HG02981 (cell line): Measurements from ENCODE around the gene MYL9.

Source experiments
- ATAC-seq: cut with Tn5 transposase; IDR thresholded peaks from one replicate; pipeline ENCODE4 v1.9.1; 2021; ENCODE audit warnings: mild to moderate bottlenecking, moderate library complexity; ENCODE audit not compliant: unreplicated experiment

Gene MYL9

DNA sequence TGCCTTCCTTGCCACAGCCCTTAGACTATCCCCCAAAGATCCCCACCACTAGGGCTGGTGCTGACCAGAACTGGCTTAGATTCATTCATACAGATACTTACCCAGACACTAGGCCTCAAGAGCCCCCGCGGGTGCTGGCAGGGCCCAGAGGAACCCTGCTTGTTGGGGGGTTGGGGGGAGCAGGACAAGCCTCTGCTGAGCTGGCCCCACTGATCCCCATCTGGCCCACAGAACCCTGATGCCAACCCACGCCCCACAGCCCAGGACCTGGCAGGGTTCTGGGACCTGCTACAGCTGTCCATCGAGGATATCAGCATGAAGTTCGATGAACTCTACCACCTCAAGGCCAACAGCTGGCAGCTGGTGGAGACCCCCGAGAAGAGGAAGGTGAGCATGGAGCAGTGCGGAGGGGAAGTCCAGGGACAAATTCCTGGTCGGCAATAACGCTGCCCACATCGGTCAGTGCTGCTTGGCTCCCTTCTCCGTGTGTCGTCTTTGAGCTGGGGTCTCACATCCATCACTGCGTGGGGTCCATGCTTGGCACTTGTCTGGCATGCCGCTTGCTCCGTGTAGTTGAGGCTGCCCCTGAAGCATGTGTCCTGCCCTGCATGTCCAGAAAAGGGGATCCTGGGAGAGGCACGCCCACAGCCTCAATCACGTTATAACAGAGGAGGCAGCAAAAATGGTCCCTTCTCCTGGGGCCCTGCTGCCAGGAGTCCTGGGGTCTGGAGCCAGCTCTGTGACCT, 15.5 kb upstream of the MYL9 start:
- ATAC-seq: no peak

DNA sequence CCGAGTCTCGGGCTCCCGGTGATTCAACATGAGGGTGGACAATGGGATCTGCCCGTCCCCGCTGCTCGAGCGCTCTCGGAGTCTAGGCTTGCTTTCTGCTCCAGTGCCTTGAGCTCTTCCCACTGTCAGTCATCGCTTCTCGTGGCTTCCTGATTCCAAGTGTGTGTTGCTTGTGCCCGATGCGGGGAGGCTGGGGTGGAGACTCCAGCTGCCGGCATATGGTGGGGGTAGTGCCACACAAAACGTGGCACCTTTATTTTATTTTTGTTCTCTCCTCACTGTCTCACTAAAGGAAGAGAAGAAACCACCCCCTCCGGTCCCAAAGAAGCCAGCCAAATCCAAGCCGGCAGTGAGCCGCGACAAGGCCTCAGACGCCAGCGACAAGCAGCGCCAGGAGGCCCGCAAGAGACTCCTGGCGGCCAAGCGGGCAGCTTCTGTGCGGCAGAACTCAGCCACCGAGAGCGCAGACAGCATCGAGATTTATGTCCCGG, 14.8 kb upstream of the MYL9 start:
- ATAC-seq: no peak

DNA sequence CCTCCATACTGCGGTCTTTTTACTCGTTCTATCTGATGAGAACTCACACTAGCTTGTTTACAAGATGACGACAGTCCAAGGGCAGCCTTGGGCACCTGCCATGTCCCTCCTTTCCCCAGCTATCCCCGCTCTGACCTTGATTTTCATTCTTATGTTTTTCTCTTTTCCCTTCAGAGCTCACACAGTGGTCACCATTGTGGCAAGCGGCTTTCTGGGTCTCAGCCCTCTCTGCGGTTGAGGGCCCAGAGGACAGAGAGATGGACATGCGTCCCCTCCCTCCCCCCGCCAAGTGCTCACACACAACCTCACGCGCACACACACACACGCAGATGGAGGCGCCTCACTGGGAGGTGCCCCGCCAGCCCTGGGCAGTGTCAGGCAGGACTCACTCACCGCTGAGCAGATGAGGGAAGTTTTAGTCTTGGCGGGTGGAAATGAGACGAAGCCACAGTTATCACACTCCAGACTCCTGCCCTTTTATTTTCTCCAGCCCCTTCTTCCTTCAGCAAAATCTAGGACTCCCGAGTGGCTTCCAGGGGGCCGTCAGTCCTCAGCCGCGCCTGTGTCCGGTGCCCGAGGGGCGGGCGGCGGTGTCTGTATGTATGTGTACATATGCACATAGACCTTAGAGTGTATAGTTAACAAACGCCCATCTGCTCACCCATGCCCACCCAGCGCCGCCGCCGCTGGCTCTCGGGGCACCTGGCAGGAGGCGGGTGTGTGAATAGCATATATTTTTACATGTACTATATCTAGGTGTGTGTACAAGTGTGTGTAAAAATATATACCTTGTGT, 13.8 kb upstream of the MYL9 start:
- no peak for ATAC-seq

DNA sequence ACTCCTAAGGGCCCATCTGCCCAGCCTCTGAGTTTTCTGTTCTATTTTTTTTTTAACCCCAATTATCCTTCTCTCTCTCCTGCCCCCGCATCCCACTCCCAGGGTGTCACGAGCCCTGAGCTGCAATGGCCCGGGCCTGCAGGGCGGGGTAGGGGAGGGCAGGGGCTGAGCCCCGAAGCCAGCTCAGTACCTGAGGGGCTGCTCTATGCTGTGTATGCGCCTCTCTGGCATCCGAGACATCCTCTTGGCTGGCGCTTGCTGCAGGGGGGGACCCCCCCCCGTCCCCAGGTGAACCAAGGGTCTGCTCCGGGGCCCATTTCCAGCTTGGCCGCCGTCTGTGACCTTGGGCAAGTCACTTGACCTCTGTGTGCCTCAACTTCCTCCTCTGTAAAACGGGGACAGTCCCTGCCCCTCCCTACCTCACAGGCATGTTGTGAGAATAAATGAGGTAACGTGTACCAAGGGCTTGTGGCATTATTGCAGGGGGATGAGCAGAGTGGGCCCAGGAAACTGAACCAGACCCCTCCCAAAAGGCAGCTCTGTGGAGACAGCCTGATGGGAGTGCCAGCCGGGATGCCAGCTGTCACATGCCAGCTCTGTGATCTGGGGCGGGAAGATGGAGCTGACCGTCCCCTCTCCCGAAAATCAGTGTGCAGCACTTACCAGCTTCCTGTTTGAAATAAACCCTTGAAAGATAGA, 13.0 kb upstream of the MYL9 start:
- ATAC-seq: no peak

DNA sequence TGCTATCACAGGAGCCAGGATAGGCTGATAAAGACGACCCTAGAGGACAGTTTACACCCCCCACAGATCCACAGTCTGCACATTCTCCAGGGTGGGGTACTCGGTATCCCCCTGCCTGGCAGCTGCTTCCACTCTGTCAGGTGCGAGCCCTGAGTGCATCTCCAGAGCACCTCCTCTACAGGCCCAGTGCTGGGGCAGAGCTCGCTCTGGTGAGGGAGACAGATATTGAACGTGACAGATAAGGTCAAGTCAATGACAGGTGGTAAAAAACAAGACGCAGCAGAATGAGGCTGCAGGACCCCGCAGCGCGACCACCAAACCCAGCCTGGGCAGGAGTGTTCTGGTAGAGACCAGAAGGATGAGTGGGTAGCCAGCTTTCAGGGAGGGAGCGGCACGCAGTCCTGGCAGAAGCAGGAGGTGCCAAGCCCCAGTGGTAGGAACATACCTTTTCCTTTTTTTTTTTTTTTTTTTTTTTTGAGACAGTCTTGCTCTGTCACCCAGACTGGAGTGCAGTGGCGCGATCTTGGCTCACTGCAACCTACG, 12.4 kb upstream of the MYL9 start:
- ATAC-seq: no peak

DNA sequence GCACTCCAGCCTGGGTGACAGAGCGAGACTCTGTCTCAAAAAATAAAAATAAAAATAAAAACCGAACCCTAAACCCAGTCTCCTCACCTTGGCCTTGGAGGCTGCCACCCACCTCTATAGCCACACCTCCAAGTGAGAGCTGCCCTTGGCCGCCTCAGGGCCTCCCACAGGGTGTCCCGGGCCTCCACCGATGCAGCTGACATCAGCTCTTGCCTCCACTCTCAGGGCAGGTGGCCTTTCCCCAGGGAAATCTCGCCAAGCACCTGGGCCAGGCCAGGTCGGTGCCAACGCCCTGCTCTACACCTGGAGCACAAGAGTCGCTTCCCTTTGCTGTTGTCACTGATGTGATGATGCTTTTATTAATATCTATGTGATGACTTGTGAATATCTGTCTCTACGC, 8.9 kb upstream of the MYL9 start:
- no peak for ATAC-seq

DNA sequence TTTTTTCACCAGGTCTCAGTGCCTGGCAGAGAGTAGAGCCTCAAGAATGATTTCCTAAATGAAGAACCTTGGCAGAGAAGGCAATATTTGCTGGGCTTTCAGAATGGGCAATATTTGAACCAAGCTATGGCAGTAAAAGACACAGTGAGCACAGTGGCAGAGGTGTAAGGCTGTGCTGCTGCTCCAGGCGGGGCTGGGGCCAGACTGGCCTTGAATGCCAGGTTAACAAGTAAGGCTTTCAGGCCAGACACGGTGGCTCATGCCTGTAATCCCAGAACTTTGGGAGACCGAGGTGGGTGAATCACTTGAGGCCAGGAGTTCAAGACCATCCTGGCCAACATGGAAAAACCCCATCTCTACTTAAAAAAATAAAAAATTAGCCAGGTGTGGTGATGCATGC, 8.5 kb upstream of the MYL9 start:
- no peak for ATAC-seq

DNA sequence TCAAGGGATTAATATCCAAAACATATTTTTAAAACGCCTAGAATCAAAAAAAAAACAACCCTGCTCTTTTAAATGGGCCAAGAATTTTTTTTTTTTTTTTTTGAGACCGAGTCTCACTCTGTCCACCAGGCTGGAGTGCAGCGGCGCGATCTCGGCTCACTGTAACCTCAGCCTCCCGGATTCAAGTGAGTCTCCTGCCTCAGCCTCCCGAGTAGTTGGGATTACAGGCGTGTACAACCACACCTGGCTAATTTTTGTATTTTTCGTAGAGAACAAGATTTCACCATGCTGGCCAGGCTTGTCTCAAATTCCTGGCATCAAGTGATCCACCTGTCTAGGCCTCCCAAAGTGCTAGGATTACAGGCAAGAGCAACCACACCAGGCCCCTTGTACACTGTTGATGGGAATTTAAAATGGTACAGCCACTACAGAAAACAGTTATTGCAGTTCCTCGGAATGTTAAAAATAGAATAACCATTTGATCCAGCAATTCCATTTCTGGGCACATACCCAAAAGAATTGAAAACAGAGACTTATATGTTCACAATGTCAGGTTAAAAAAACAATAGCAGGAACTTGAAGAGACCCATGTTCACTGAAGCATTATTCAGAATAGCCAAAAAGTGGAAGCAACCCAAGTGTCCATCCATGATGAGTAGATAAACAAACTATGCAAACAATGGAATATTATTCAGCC, 3.1 kb upstream of the MYL9 start:
- no peak for ATAC-seq

DNA sequence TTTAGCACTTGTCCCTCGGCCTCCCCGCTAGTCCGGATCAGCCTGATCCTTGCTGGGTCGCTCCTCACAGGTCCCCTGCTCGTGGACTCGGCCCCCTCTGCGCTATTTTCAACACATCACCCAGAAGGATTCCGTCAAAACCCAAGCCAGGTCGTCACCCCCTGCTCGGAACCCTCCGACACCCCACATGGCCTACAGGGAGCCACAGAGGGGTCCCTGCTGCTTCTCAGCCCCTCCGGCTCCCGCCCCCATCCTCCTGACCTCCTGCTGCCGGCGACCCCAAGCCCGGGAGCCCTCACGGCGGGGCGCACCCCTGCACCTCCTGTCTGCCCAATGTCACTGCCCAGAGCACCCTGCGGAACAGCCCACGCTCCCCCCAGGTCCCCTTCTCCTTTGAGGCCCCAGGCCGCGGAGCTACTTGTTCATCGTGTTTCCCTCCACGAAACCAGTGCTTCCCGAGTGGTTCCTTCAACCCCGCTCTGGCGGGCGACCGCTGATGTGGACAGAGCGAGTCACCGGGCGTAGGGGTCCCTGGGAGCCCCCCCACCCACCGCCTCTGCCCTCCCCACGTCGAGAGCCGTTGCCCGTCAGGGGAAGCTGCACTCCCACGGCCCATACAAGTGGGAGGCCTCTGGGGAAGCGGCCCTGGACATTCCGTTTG, 638 bp upstream of the MYL9 start:
- ATAC-seq: no peak

DNA sequence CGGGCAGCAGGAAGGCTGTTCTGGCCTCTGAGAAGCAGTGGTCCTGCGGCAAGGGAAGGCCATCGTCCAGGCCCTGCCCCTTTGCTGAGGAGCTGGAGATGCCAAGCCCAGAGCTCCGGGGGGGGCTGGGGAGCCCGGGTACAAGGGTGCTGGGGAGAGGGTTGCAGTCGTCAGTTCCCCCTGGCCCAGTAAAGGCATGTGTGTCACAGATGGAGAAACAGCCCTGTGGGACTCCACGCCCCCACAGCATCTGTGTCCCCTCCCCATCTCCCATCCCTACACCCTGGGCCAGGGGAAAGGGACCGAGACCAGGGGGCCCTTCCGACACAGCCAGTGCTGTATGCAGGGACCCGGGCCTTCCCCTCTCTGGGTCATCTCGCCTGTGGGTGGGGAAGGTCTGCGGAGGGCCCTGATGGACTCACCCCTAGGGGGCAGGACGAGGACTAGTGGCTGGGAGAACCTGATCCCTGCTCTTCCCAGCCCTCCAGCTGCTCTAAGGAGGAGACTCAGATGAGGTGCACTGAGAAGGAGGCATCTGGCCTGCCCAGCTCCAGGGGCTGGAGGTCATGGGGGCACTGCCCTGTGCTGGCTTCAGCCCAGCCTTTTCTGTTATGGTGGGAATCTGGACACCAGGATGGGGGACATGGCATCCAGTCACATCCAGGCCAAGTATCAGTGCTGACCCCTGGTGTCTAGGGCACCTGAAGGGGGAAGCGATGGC, 609 bp downstream of the MYL9 start:
- no peak for ATAC-seq

DNA sequence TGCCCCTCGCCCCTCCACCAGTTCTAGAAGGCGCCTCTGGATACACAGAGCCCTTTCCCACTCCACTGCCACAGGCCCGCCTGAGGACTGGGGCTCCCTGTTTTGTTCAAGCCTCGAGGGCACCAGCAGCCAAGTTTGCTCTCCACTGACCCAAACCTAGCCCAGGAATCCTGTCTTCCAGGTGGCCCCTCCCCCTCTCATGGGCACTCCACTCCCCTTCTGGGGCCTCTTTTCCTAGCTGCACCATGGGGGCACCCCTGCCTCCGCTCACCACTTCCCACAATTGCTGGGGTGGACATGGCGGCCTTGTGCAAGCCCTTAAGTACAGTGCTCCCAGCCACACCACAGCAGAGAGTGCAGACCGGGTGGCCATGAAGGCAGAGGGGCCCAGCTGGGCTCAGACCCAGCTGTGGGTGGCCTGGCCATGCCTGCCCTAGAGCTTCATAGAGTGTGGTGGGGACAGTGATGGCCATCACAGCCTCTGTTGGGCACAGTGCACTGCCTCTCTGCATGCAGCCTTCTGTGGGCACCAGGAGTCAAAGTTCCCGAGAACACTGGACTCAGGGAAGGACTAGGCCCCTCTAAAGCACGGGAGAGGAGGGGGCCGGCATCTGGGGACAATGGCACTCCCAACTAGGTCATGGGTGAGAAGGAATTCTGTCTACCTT, 1.3 kb downstream of the MYL9 start:
- ATAC-seq: no peak

DNA sequence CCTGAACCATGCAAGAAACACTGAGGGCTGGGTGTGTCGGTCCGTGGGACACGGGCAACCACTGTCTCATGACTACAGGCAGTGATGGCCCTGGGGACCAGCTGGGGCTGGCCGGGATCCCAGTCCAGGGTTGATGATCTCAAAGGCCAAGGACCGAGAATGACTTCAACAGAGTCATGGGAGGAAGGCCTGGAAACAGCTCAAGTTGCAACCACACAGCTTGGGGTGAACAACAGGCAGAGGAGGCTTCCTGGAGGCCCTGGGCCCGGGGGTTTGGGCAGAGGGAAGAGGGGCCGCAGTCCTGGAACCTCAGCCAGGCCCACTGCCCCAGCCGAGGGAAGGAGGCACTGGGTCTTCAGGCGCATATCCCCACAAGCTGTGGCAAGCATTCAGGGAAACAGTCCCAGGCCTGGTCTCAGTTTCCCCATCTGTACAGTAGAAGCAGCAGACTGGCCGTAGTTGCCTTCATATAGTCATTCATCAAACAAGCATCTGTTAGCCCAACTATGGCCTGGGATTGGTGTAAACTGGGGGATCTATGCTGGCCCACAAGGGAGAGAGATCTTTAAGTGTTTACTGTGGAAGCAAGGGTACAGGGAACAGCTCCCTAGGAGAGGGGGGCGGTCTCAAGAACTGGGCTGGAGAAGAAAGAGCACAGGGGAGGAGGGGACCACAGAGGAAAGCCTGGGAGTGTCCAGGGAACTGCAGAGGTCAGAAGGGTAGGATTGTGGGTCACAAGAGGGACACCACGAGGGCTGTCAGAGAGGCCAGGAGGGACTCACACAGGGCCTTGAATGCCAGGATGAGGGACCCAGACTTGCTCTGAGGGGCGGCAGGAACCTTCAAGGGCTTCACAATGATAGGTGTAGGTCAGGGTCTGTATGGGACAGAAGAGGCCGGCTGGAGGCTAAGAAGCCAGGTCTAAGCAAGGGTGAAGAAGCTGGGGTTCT, 2.1 kb downstream of the MYL9 start:
- ATAC-seq: no peak

DNA sequence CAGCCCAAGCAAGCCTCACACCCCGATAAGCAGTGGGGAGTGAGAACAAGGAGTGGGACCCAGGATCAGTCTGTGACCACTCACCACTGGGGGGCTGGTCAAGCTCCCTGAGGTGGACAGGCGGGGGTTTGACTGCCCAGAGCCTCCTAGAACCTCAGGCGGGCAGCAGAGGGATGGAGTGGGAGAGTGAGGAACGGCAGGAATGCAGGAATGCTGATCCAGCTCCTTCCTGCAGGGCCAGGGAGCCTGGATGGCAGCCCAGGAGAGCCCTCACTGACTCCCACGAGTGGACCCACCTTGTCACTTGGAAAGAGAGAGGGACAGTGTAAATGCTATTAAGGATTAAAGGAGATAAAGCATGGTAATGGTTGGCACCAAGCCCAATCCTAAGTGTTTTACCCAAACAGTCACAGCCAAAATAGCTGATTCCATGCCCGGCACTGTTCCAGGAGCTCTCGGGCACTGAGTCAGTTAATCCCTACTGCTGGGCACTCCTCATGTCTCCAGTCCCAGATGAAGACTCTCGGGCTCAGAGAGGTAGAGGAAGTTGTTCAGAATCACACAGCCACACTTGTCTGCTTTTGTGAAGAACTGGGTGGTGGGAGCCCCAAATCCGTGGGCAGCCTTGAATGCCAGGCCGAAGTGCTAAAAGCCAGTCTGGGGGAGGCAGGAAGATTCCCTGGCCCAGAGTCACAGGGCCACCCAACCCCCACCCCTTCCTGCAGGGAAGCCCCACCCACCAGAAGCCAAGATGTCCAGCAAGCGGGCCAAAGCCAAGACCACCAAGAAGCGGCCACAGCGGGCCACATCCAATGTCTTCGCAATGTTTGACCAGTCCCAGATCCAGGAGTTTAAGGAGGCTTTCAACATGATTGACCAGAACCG, 3.1 kb downstream of the MYL9 start:
- ATAC-seq: no peak

DNA sequence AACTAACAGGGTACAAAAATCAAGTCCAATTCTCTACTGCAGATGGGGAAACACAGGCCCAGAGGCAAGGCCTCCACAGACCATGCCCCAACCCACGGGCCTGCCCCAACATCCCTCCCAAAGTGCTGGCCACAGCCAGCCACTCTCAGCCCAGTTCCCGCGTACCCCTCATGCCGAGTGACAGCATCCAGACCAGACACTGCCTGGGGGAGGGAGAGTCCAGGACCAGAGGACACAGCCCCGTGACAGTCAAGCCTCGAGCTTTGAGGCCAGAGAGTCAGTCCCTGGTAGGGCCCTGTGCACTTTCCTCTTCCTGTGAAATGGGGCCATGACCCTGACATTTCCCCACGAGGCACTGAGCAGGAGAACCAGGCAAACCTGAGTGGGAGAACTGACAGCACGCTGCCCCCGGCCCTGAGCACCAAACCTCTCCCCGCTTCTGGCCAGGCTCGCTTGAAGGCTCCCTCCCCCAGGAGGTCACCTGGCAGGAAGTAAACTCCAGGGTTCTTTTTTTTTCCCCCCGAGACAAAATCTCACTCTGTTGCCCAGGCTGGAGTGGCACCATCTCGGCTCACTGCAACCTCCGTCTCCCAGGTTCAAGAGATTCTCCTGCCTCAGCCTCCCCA, 4.9 kb downstream of the MYL9 start:
- no peak for ATAC-seq

DNA sequence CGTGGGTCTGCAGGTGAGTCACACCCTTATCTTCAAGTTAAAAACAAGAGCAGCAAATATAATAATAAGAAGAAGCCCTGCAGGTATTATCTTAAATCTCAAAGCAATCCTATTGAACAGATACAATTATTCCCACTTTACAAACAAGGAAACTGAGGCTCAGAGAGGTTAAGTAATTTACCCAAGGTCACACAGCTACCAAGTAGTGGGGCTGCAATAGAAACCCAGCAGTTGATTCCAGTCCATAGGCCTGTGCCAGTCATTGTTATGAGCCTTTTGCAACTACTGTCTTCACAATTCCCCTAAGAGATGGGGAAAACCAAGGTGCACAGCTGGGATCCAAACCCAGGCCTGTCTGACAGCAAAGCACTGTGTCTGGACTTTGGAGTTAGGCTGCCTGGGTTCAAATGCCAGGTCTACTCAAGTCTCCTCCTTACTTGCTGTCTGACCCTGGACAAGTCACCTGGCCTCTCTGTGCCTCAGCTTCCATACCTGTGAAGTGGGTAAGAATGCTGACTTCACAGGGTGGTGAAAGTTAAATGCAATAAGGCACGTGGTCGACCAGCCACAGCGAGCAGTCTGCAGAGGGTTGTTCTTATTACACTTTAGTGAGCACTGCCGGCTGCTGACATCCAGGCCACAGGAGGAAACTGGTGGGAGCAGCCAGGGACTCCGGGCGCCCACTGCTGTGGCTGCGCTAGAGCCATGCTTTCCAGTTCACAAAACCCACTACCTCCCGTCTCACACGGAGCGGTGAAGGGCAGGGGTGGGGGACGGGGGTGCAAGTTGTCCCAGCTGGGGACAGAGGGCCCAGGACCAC, 6.1 kb downstream of the MYL9 start:
- ATAC-seq: no peak

DNA sequence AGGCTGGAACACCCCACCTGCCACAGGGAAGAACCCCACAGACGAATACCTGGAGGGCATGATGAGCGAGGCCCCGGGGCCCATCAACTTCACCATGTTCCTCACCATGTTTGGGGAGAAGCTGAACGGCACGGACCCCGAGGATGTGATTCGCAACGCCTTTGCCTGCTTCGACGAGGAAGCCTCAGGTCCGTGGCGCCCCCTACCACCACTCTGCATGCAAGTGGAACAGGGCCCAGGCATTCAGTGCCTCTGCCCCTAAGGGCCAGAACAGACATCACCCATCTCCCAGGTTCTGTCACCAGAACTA, 6.6 kb downstream of the MYL9 start:
- no peak for ATAC-seq
